GM12878 (cell line): ENCODE data around the gene MIOS. TPM values are rescaled to one million over a fixed set of nuclear protein-coding genes. Genes with fewer than 3 reads are reported as not detected.

Experiments used
- ATAC-seq: fragments of 200-7000 bp; cut with Tn5 transposase; 3 replicates; pipeline ENCODE4 v1.9.1; 2020; ENCODE audit warnings: mild to moderate bottlenecking, moderate library complexity
- BruUV-seq: library from RNA; stranded (reverse); fragments of 400-500 nt; replicated peaks from 2 replicates; lab custom pipeline; 2021; lab: Mats Ljungman, UMichigan
- CTCF ChIA-PET: fragments of 300-600 bp; sonication (Branson Sonifier 250); formaldehyde crosslinking; extraction: SDS; loops from one replicate; lab custom pipeline; 2021; ENCODE audit warnings: inconsistent platforms; lab: Yijun Ruan, JAX
- POLR2A ChIA-PET: fragments of 350-600 bp; formaldehyde crosslinking; extraction: SDS; loops from one replicate; lab custom pipeline; 2021; ENCODE audit warnings: inconsistent platforms; lab: Charles Lee
- RAD21 ChIA-PET: fragments of 300-600 bp; sonication (Branson Sonifier 250); formaldehyde crosslinking; loops from one replicate; lab custom pipeline; 2023; ENCODE audit warnings: antibody characterized with exemption; ENCODE audit not compliant: unreplicated experiment; lab: Charles Lee
- SMC1A ChIA-PET: fragments of 300-600 bp; sonication (Branson Sonifier 250); formaldehyde crosslinking; loops from one replicate; lab custom pipeline; 2023; ENCODE audit not compliant: unreplicated experiment, uncharacterized antibody; lab: Charles Lee
- DNase-seq: peaks from one replicate; pipeline ENCODE4 v3.0.0-alpha.2; 2011; ENCODE audit warnings: low read depth, low spot score
- FAIRE-seq: peaks from 3 replicates; lab custom pipeline; 2011; peaks lifted over from hg19 to GRCh38; lab: Jason Lieb, UNC
- H2AFZ ChIP-seq: 2 replicates; pipeline ENCODE4 v1.6.0; 2011; ENCODE audit warnings: low read depth, low read length, control low read depth; ENCODE audit not compliant: control insufficient read depth
- H3K27ac ChIP-seq: 2 replicates; pipeline ENCODE4 v1.5.1; 2011; ENCODE audit warnings: control low read depth; ENCODE audit not compliant: control insufficient read depth, insufficient read depth
- H3K27me3 ChIP-seq, 2 experiments: replicated peaks in 1 of 2; 2 replicates each; pipeline versions ENCODE4 v1.6.0 to v1.6.1; 2011; ENCODE audit warnings: low read length in 1 of 2; ENCODE audit not compliant: control insufficient read depth in 2 of 2, insufficient read depth in 2 of 2
- H3K36me3 ChIP-seq, 2 experiments: 2 replicates each; pipeline ENCODE4 v1.5.1; 2011; ENCODE audit warnings: low read length in 1 of 2; ENCODE audit not compliant: control insufficient read depth in 2 of 2, insufficient read depth in 2 of 2
- H3K4me1 ChIP-seq: 2 replicates; pipeline ENCODE4 v1.6.1; 2011; ENCODE audit warnings: mild to moderate bottlenecking, low read length, moderate library complexity, mixed read lengths; ENCODE audit not compliant: control insufficient read depth, insufficient read depth
- H3K4me2 ChIP-seq: 2 replicates; pipeline ENCODE4 v1.6.0; 2011; ENCODE audit warnings: control low read depth; ENCODE audit not compliant: control insufficient read depth, insufficient read depth
- H3K4me3 ChIP-seq: fragments of 200-600 bp; sonication (generic); 2 replicates; pipeline ENCODE4 v1.5.1; 2016
- H3K79me2 ChIP-seq: 2 replicates; pipeline ENCODE4 v1.6.0; 2011; ENCODE audit warnings: low read length; ENCODE audit not compliant: control insufficient read depth, insufficient read depth
- H3K9ac ChIP-seq: 2 replicates; pipeline ENCODE4 v1.8.0; 2011; ENCODE audit warnings: low read length, control low read depth, mixed read lengths; ENCODE audit not compliant: control insufficient read depth, insufficient read depth
- H3K9me3 ChIP-seq: replicated peaks from 3 replicates; pipeline ENCODE4 v1.5.1; 2011; ENCODE audit warnings: mild to moderate bottlenecking, low read length; ENCODE audit not compliant: control insufficient read depth, insufficient read depth
- H4K20me1 ChIP-seq: 2 replicates; pipeline ENCODE4 v1.6.0; 2011; ENCODE audit not compliant: control insufficient read depth, insufficient read depth
- CBX3 ChIP-seq: fragments of 200-600 bp; sonication (generic); IDR thresholded peaks from 2 replicates; pipeline ENCODE4 v1.6.1; 2016; ENCODE audit warnings: low read depth, borderline replicate concordance
- EZH2 ChIP-seq: IDR thresholded peaks from 2 replicates; pipeline ENCODE4 v1.6.1; 2012; ENCODE audit warnings: low read depth, mild to moderate bottlenecking, control low read depth, inconsistent platforms, low read length, borderline replicate concordance; ENCODE audit not compliant: control insufficient read depth
- GATAD2B ChIP-seq: fragments of 450-650 bp; conservative IDR thresholded peaks from 2 replicates; pipeline ENCODE4 v1.6.1; 2017; ENCODE audit warnings: low read depth, mild to moderate bottlenecking, moderate library complexity
- HDAC6 ChIP-seq: fragments of 200-600 bp; sonication (generic); IDR thresholded peaks from one replicate; pipeline ENCODE4 v1.8.0; 2017; ENCODE audit warnings: antibody characterized with exemption; ENCODE audit not compliant: unreplicated experiment
- KDM1A ChIP-seq: fragments of 200-600 bp; sonication (generic); IDR thresholded peaks from 2 replicates; pipeline ENCODE4 v1.6.1; 2016; ENCODE audit warnings: borderline replicate concordance
- NFIC ChIP-seq: IDR thresholded peaks from 2 replicates; pipeline ENCODE4 v1.6.1; 2012; ENCODE audit warnings: low read depth, mild to moderate bottlenecking, inconsistent platforms, low read length, moderate library complexity
- NR2F1 ChIP-seq: fragments of 450-650 bp; conservative IDR thresholded peaks from 2 replicates; pipeline ENCODE4 v1.6.1; 2017; ENCODE audit warnings: mild to moderate bottlenecking
- PRDM15 ChIP-seq: fragments of 450-650 bp; formaldehyde crosslinking; IDR thresholded peaks from 2 replicates; pipeline ENCODE4 v1.4.0; 2020; ENCODE audit warnings: mild to moderate bottlenecking, moderate library complexity
- SMAD1 ChIP-seq: fragments of 450-650 bp; IDR thresholded peaks from 2 replicates; pipeline ENCODE4 v1.6.1; 2018; ENCODE audit warnings: mild to moderate bottlenecking, low read depth; ENCODE audit not compliant: partially characterized antibody
- SPI1 ChIP-seq: IDR thresholded peaks from 2 replicates; pipeline ENCODE4 v1.6.1; 2011; ENCODE audit warnings: low read depth, mild to moderate bottlenecking, low read length, moderate library complexity, borderline replicate concordance; ENCODE audit not compliant: insufficient read depth
- WGBS: methylation state at CpG from one replicate; pipeline ENCODE4 v1.1.6; 2016; ENCODE audit warnings: low lambda C conversion rate; ENCODE audit not compliant: insufficient replicate concordance, insufficient coverage; ENCODE audit errors: missing lambda C conversion rate; 5-methylcytosine and 5-hydroxymethylcytosine counted together
- in situ Hi-C: fragments of 300-500 bp; cut with MboI; formaldehyde crosslinking; loops from 9 replicates; pipeline ENCODE4 v1.14.3; 2018; ENCODE audit warnings: mixed read lengths
- intact Hi-C: fragments of 100-400 bp; cut with micrococcal nuclease; formaldehyde crosslinking; loops from one replicate; pipeline ENCODE4 v1.14.2; 2022; ENCODE audit not compliant: unreplicated experiment
- polyA plus RNA-seq, 11 experiments: library from polyadenylated mRNA; depleted of rRNA in 4 of 11; unstranded in 6 of 11; stranded (reverse) in 5 of 11; fragments of >200 nt; fragmentation: Nextera tagmentation in 4 of 11; fragmentation: Illumina TruSeq in 1 of 11; extraction: Ambion mirVana in 4 of 11; extraction: Trizol in 1 of 11; gene quantifications; 1 replicate in 1 of 11; 2 replicates in 10 of 11; pipeline versions ENCODE4 v1.2.1 to v1.2.3, GENCODE V29; 2011 to 2016; ENCODE audit warnings: inconsistent platforms in 2 of 11, missing spikeins in 2 of 11, low read depth in 1 of 11
- total RNA-seq, 4 experiments: library from RNA; depleted of rRNA in 3 of 4; stranded (reverse); fragments of >200 nt in 3 of 4; fragmentation: Illumina TruSeq in 1 of 4; extraction: Trizol in 1 of 4; gene quantifications; 2 replicates each; pipeline versions ENCODE4 v1.2.1 to v1.2.3, GENCODE V29; 2013 to 2021
- TF ChIP-seq, protein P1 (sequence below): fragments of 450-650 bp; IDR thresholded peaks from 2 replicates; pipeline ENCODE4 v1.6.1; 2017; ENCODE audit warnings: mild to moderate bottlenecking, moderate library complexity
- TF ChIP-seq, protein P2 (sequence below): fragments of 450-650 bp; IDR thresholded peaks from 2 replicates; pipeline ENCODE4 v1.6.1; 2014; ENCODE audit warnings: mild to moderate bottlenecking
- TF ChIP-seq, protein P3 (sequence below): IDR thresholded peaks from 2 replicates; pipeline ENCODE4 v1.6.1; 2011; ENCODE audit warnings: borderline replicate concordance, low read depth, mild to moderate bottlenecking, moderate library complexity, mixed read lengths, low read length; ENCODE audit not compliant: insufficient read depth; ENCODE audit errors: extremely low read length

The MIOS gene
- total and polyA plus RNA-seq, 10 of the 15 experiments (the other 5 are each of a cell fraction or from before 2014, with no cell fraction given) = 13.1 to 94.9 (median 54.2) TPM

DNA sequence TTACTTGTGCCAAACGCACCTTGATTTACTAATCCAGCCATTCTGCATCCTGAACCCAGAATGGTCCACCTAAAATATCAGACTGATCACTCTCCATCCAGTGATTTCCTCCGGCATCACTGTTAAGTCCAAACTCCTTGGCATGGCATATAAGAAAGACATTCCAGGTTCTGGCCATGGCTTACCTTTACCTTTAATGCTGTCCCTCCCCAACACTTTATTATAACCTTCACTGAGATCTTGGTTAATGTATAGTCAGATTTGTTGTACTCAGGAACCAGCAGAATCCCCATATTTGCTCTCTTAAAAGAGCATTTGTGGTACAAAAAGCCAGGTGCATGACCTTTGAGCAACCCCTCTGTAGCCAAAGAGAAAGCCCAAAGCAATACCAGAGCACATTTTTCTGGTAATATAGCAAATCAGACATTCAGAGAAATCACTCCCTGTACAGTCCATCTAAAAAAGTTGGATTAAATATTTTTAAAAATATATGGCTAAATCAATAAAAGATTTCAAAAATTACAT lies 84.1 kb downstream of the MIOS start:
- FAIRE-seq (no peak), ATAC-seq (no peak), DNase-seq (no peak)
- H3K4me2 ChIP-seq = no peak overlapping the region
- WGBS = 100% methylated on average over 2 of the region's 2 CpGs
- ChIA-PET RAD21 (interaction anchor here (1.2 kb wide), 1 partner anchor 30 kb away, joined by 6 read pairs; no protein-coding TSS in a partner anchor), POLR2A (no interaction called here), SMC1A (no interaction called here), CTCF (interaction anchor here (1.6 kb wide), 2 partner anchors 16 to 540 kb away, joined by 6 read pairs; no protein-coding TSS in a partner anchor)
- intact Hi-C loops (no loop called here), in situ Hi-C loops (no loop called here)
- H3K4me3 ChIP-seq = no peak overlapping the region
- no peak overlapping the region for H3K27ac ChIP-seq
- H4K20me1 ChIP-seq = no peaks in the 10 kb centered on the region
- peaks cover 2% of the 10 kb centered on the region for H3K79me2 ChIP-seq
- no peaks in the 10 kb centered on the region; a peak in 1 of 4 replicates for H3K36me3 ChIP-seq
- no peaks in the 10 kb centered on the region for H3K27me3 ChIP-seq
- no TSS peak for BruUV-seq
- H3K9ac ChIP-seq = no peak overlapping the region
- no peaks in the 10 kb centered on the region for H3K4me1 ChIP-seq
- no peak overlapping the region for H2AFZ ChIP-seq
- peaks cover 3% of the 10 kb centered on the region; the same call in 1 of the 3 replicates for H3K9me3 ChIP-seq
- TF ChIP-seq SMAD1 (no peak), HDAC6 (no peak), GATAD2B (no peak), SPI1 (no peak), KDM1A (no peak), EZH2 (no peak), PRDM15 (CRISPR knock-in tag) (no peak), CBX3 (no peak), NR2F1 (no peak), NFIC (no peak)
- TF ChIP-seq, protein P1, sequence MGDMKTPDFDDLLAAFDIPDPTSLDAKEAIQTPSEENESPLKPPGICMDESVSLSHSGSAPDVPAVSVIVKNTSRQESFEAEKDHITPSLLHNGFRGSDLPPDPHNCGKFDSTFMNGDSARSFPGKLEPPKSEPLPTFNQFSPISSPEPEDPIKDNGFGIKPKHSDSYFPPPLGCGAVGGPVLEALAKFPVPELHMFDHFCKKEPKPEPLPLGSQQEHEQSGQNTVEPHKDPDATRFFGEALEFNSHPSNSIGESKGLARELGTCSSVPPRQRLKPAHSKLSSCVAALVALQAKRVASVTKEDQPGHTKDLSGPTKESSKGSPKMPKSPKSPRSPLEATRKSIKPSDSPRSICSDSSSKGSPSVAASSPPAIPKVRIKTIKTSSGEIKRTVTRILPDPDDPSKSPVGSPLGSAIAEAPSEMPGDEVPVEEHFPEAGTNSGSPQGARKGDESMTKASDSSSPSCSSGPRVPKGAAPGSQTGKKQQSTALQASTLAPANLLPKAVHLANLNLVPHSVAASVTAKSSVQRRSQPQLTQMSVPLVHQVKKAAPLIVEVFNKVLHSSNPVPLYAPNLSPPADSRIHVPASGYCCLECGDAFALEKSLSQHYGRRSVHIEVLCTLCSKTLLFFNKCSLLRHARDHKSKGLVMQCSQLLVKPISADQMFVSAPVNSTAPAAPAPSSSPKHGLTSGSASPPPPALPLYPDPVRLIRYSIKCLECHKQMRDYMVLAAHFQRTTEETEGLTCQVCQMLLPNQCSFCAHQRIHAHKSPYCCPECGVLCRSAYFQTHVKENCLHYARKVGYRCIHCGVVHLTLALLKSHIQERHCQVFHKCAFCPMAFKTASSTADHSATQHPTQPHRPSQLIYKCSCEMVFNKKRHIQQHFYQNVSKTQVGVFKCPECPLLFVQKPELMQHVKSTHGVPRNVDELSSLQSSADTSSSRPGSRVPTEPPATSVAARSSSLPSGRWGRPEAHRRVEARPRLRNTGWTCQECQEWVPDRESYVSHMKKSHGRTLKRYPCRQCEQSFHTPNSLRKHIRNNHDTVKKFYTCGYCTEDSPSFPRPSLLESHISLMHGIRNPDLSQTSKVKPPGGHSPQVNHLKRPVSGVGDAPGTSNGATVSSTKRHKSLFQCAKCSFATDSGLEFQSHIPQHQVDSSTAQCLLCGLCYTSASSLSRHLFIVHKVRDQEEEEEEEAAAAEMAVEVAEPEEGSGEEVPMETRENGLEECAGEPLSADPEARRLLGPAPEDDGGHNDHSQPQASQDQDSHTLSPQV = no peak
- TF ChIP-seq, protein P2, sequence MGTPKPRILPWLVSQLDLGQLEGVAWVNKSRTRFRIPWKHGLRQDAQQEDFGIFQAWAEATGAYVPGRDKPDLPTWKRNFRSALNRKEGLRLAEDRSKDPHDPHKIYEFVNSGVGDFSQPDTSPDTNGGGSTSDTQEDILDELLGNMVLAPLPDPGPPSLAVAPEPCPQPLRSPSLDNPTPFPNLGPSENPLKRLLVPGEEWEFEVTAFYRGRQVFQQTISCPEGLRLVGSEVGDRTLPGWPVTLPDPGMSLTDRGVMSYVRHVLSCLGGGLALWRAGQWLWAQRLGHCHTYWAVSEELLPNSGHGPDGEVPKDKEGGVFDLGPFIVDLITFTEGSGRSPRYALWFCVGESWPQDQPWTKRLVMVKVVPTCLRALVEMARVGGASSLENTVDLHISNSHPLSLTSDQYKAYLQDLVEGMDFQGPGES = no peak
- TF ChIP-seq, protein P3, sequence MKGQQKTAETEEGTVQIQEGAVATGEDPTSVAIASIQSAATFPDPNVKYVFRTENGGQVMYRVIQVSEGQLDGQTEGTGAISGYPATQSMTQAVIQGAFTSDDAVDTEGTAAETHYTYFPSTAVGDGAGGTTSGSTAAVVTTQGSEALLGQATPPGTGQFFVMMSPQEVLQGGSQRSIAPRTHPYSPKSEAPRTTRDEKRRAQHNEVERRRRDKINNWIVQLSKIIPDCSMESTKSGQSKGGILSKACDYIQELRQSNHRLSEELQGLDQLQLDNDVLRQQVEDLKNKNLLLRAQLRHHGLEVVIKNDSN = no peak
